GM10266 (cell line): ENCODE measurements around the gene AP2A1.

Experiments used
- DNase-seq: peaks from one replicate; pipeline ENCODE4 v3.0.0; 2012; ENCODE audit errors: extremely low spot score
- TF ChIP-seq, protein P1 (sequence below): IDR thresholded peaks from 2 replicates; pipeline ENCODE4 v1.5.1; 2012; ENCODE audit warnings: mild to moderate bottlenecking, low read depth; ENCODE audit not compliant: control insufficient read depth, insufficient read depth; ENCODE audit errors: missing control alignments

The AP2A1 gene

DNA sequence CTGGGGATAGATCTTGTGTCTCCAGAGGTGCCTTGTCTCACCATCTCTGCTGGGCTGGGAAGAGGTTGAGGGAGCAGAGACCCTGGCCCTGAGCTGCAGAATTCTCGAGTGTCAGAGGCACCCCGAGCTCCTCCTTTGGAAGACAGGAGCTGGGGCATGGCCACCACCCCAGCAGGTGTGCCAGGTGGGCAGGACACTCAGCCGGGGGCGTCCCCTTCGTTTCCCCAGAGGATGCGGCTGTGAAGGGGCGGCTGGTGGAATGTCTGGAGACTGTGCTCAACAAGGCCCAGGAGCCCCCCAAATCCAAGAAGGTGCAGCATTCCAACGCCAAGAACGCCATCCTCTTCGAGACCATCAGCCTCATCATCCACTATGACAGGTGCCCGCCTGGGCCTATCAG, 31.8 kb downstream of the AP2A1 start:
- TF ChIP-seq, protein P1, sequence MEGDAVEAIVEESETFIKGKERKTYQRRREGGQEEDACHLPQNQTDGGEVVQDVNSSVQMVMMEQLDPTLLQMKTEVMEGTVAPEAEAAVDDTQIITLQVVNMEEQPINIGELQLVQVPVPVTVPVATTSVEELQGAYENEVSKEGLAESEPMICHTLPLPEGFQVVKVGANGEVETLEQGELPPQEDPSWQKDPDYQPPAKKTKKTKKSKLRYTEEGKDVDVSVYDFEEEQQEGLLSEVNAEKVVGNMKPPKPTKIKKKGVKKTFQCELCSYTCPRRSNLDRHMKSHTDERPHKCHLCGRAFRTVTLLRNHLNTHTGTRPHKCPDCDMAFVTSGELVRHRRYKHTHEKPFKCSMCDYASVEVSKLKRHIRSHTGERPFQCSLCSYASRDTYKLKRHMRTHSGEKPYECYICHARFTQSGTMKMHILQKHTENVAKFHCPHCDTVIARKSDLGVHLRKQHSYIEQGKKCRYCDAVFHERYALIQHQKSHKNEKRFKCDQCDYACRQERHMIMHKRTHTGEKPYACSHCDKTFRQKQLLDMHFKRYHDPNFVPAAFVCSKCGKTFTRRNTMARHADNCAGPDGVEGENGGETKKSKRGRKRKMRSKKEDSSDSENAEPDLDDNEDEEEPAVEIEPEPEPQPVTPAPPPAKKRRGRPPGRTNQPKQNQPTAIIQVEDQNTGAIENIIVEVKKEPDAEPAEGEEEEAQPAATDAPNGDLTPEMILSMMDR, result no peak
- no peak for DNase-seq

GRCh38 chr19:49799271-49799797, 32.5 kb downstream of the AP2A1 start:
- DNase-seq, result no peak

GRCh38 chr19:49799798-49800376, 33.1 kb downstream of the AP2A1 start:
- no peak for DNase-seq
- TF ChIP-seq, protein P1, result no peak

More at GRCh38 chr19:49799271-49799797, 32.5 kb downstream of the AP2A1 start:
- TF ChIP-seq, protein P1, result no peak

DNA sequence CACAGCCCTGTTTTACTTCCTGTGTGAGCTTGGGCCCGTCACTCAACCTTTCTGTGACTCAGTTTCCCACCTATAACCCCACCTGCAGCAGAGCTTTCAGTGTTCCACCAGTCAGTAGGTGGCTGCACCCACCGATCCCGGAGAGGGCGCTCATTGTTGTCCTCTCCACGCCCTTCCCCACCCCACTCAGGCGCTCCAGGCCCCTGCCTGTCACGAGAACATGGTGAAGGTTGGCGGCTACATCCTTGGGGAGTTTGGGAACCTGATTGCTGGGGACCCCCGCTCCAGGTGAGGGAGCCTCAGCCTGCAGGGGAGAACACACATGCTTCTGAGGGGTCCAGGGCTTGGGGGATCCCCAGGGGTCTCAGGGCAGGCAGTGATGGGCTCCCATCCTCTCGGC, 34.0 kb downstream of the AP2A1 start:
- TF ChIP-seq, protein P1, result no peak
- DNase-seq, result no peak

GRCh38 chr19:49801401-49801888, 34.6 kb downstream of the AP2A1 start:
- DNase-seq, result no peak

DNA sequence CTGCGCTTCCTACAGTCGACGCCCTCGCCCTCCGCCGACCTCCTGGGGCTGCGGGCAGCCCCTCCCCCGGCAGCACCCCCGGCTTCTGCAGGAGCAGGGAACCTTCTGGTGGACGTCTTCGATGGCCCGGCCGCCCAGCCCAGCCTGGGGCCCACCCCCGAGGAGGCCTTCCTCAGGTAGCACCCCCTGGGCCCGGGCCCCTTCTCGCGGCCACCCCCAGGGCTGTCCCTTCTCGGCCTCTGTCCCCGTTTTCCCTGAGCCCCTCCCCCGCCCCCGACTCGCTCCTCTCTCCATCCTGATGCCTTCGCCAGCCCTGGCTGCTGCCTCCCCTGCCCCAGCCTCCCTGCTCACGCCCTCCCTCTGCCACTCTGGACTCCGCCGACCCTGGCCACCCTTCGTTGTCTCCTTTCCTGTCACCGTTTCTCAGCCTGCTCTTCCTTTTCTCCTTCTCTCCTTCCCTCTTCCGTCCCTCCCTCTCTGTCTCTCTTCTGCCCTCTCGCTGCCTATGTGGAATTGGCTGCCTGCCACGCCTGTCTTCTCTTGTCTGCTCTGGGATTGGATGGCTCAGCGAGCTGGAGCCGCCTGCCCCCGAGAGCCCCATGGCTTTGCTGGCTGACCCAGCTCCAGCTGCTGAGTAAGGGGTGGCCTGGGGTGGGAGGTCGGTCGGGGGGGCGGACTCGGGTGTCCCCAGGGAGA, 35.3 kb downstream of the AP2A1 start:
- TF ChIP-seq, protein P1, result no peak
- DNase-seq, result no peak

More at GRCh38 chr19:49801401-49801888, 34.6 kb downstream of the AP2A1 start:
- TF ChIP-seq, protein P1, result no peak
